LNCAP (cell line): ENCODE results near the gene TREX2.

ENCODE experiments used
- CTCF ChIP-seq: fragments of 450-650 bp; IDR thresholded peaks from 2 replicates; pipeline ENCODE4 v1.5.1; 2017; ENCODE audit warnings: mild to moderate bottlenecking

The TREX2 gene

GRCh38 chrX:153398275-153398960, 47.4 kb downstream of the TREX2 start:
- no peak for TF ChIP-seq CTCF

- no peak for TF ChIP-seq CTCF
These were observed 48.4 kb downstream of the TREX2 start for GRCh38 chrX:153397256-153397960.

GRCh38 chrX:153396320-153397195, 49.3 kb downstream of the TREX2 start:
- TF ChIP-seq CTCF, result no peak

- no peak for TF ChIP-seq CTCF
These were observed 50.1 kb downstream of the TREX2 start for GRCh38 chrX:153395613-153396319.

GRCh38 chrX:153394612-153395011, 51.2 kb downstream of the TREX2 start:
- no peak for TF ChIP-seq CTCF
